Measurements from ENCODE around the gene ZSCAN5B.

- no peak for TF ChIP-seq CTCF (IDR thresholded peaks at IDR 0.05)
- no peak for TF ChIP-seq EZH2 (IDR thresholded peaks at IDR 0.05; ENCODE audit: borderline replicate concordance, insufficient read depth, low read depth, low read length, poor library complexity, severe bottlenecking)
Observed at GRCh38 chr19:56140583-56141416, 56.8 kb downstream of the ZSCAN5B start, which contains the start of gene ZNF444.

Measured in B cell (primary cell).